ENCODE data around the gene PARP6. TPM values are rescaled to one million over a fixed set of nuclear protein-coding genes. Genes with fewer than 3 reads are reported as not detected.
A peak's percentile ranks its signal among the peaks of the same experiment; 100 is the strongest.

PARP6 gene
- total and polyA plus RNA-seq, 9 of the 15 experiments (the other 6 are each of a cell fraction or from before 2014, with no cell fraction given): 14.8 to 83.2 (median 28.3) TPM

- TF ChIP-seq CLOCK (CRISPR knock-in tag; IDR thresholded peaks at IDR 0.05; ENCODE audit: borderline replicate concordance) (no peak), ASH1L (IDR thresholded peaks at IDR 0.05; ENCODE audit: borderline replicate concordance, low read depth, partially characterized antibody) (no peak), ZFP30 (CRISPR knock-in tag; IDR thresholded peaks at IDR 0.05; ENCODE audit: borderline replicate concordance) (no peak), MCM2 (IDR thresholded peaks at IDR 0.05; ENCODE audit: low read depth) (no peak), RBBP5 (IDR thresholded peaks at IDR 0.05; ENCODE audit: borderline replicate concordance, insufficient read depth, low read length, poor library complexity, severe bottlenecking) (peak; percentile 85), ZKSCAN8 (CRISPR knock-in tag; IDR thresholded peaks at IDR 0.05) (no peak), GATAD2A (IDR thresholded peaks at IDR 0.05) (no peak), ZNF609 (CRISPR knock-in tag; IDR thresholded peaks at IDR 0.05; ENCODE audit: borderline replicate concordance) (no peak), ZNF431 (CRISPR knock-in tag; IDR thresholded peaks at IDR 0.05) (no peak), POLR2B (IDR thresholded peaks at IDR 0.05; ENCODE audit: low read depth, partially characterized antibody) (peak; percentile 70), CHAMP1 (IDR thresholded peaks at IDR 0.05) (peak; percentile 67; the same call in 1 of the 2 replicates)
Observed at GRCh38 chr15:72272213-72272996, at the start of gene PARP6 (continued).
